Muscle of arm (tissue), 14 donors: ENCODE measurements around the gene GSG1. TPM values are rescaled to one million over a fixed set of nuclear protein-coding genes. Genes with fewer than 3 reads are reported as not detected.

Experiments used
- DNase-seq: peaks from one replicate; pipeline ENCODE4 v3.0.0-alpha.2; 2013
- long read RNA-seq, 11 donors: transcript quantifications; one replicate each; lab custom pipeline, GENCODE V29; 2026
- polyA plus RNA-seq, 12 donors: library from polyadenylated mRNA; unstranded; fragments of 120-200 nt; gene quantifications; one replicate each; pipeline ENCODE4 v1.2.1, GENCODE V29; 2013; ENCODE audit not compliant: insufficient read length in 12 of 12

GSG1 gene
- polyA plus RNA-seq = 10 to 100 TPM in 4 of 12 donors, 1 to 10 TPM in 7, not detected in 1; 2.7 to 17.4 (median 8.1) TPM
- long read RNA-seq, donor 1 = 0 reads
- long read RNA-seq, donor 2, partial matches to known transcripts = 0 of 3 reads
- long read RNA-seq, donor 2, other reads (novel, unspliced or antisense) = 0 of 3 reads
- long read RNA-seq, donor 3, partial matches to known transcripts = 0 of 1 reads
- long read RNA-seq, donor 3, other reads (novel, unspliced or antisense) = 0 of 1 reads
- long read RNA-seq, donor 4, partial matches to known transcripts = 0 of 1 reads
- long read RNA-seq, donor 4, other reads (novel, unspliced or antisense) = 0 of 1 reads
- long read RNA-seq, donor 5 = 0 reads
- long read RNA-seq, donor 6, partial matches to known transcripts = 0 of 4 reads
- long read RNA-seq, donor 6, other reads (novel, unspliced or antisense) = 0 of 4 reads
- long read RNA-seq, donor 7, partial matches to known transcripts = 0 of 2 reads
- long read RNA-seq, donor 7, other reads (novel, unspliced or antisense) = 0 of 2 reads
- long read RNA-seq, donor 8, partial matches to known transcripts = 0 of 1 reads
- long read RNA-seq, donor 8, other reads (novel, unspliced or antisense) = 0 of 1 reads
- long read RNA-seq, donor 9 = 0 reads
- long read RNA-seq, donor 10, transcript GSG1-203 (6 exons, 1,628 nt) = major isoform, 6 of 8 reads
- long read RNA-seq, donor 10, partial matches to known transcripts = 0 of 8 reads
- long read RNA-seq, donor 10, other reads (novel, unspliced or antisense) = 0 of 8 reads
- long read RNA-seq, donor 11, partial matches to known transcripts = 0 of 3 reads
- long read RNA-seq, donor 11, other reads (novel, unspliced or antisense) = 0 of 3 reads

- no peak for DNase-seq
These were observed at the start of gene GSG1 for GRCh38 chr12:13103391-13104033. GSG1 (minus strand) TSS chr12:13103667; CDS start chr12:13103512, 155 bp downstream.

- DNase-seq = no peak
These were observed 49.7 kb upstream of the GSG1 start for GRCh38 chr12:13153180-13153579.

GRCh38 chr12:13152756-13153155 lies 49.3 kb upstream of the GSG1 start:
- DNase-seq = no peak

- peak; percentile 70 for DNase-seq
These were observed 48.8 kb upstream of the GSG1 start for GRCh38 chr12:13152281-13152680.

- DNase-seq = no peak
These were observed 45.9 kb upstream of the GSG1 start for GRCh38 chr12:13149411-13149810.

- no peak for DNase-seq
These were observed 45.0 kb upstream of the GSG1 start for GRCh38 chr12:13148485-13148847.

- no peak for DNase-seq
These were observed 44.4 kb upstream of the GSG1 start for GRCh38 chr12:13147688-13148484.

- DNase-seq = no peak
These were observed 43.0 kb upstream of the GSG1 start for GRCh38 chr12:13146336-13146938.

GRCh38 chr12:13144266-13144828 lies 40.9 kb upstream of the GSG1 start:
- DNase-seq = no peak

- DNase-seq = no peak
These were observed 39.3 kb upstream of the GSG1 start for GRCh38 chr12:13142747-13143146.

- no peak for DNase-seq
These were observed 38.2 kb upstream of the GSG1 start for GRCh38 chr12:13141686-13142085.

GRCh38 chr12:13135371-13136178 lies 32.1 kb upstream of the GSG1 start:
- DNase-seq = no peak

GRCh38 chr12:13133886-13134285 lies 30.4 kb upstream of the GSG1 start:
- DNase-seq = no peak

GRCh38 chr12:13130981-13131380 lies 27.5 kb upstream of the GSG1 start:
- no peak for DNase-seq

GRCh38 chr12:13128291-13128965 lies 25.0 kb upstream of the GSG1 start:
- no peak for DNase-seq

GRCh38 chr12:13127444-13127843 lies 24.0 kb upstream of the GSG1 start:
- no peak for DNase-seq

GRCh38 chr12:13126494-13126893 lies 23.0 kb upstream of the GSG1 start:
- no peak for DNase-seq

GRCh38 chr12:13125996-13126395 lies 22.5 kb upstream of the GSG1 start:
- DNase-seq = no peak
